Colon (tissue), 2 donors: Measurements from ENCODE around the gene FHOD3.
"Not testable (repeated sequence)": the region's sequence is repeated elsewhere in the genome, so short reads cannot be mapped to it uniquely, and the experiment has no call there.

Experiments
- FAIRE-seq: peaks from 2 replicates; lab custom pipeline; 2012; peaks lifted over from hg19 to GRCh38; lab: Jason Lieb, UNC
- donor health status: control.
- donor health status: control.

The FHOD3 gene

DNA sequence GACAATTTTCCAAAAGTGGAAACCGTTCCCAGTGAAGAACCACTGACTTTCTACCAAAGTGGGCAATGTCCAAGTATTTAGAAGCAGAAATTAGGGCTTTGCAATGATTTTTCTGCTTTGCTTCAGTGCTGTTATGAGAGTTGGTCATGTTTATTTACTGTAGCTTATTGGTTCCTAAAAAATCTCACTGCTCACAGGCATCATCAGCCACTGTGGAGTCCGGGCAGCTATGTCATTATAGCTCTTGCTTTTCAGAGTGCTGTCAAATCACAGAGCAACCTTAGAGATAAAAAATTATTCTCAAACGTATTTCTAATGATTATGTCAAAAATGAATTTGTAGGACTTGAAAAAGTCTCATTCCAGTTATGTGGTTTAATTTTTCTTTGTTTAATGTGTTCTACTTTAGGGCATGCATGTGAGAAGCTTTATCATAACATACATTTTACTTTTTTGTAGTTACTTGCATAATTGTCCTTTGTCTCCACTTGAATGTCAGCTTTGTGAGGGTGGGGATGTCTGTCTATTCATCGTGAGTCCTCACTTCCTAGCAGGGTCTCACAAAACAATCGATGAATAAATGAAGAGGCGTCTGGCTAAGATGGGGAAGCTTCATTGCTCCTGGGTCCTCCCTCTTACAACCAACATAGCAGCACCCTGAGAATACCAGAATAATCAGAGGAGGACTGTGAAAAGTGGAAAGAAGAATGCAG lies 413.7 kb downstream of the FHOD3 start:
- no peak for FAIRE-seq

DNA sequence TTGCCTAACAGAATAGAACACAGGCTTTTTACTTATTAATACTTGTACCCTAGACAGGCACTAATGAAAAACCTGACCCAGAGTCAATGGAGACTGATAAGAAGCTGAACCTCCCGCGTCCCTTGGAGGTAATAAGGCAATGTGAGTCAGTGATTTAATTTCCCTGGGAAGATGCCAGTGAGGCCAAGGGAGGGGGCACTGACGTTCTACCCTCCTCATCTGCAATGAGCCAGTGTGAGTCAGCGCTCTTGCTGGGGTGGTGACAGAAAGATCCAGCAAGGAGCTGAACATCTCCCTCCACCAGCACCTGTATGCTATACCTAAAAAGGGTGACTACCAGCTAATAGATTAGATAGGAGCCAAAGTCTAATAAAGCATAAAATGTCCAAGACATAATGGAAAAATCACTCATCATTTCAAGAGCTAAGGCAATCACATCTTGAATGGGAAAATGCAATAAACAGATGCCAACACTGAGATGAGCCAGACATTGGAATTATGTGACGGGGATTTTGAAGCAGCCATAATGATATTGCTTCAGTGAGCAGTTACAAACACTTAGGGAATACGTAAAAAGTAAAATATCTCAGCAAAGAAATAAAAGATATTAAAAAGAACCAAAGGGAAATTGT lies 414.4 kb downstream of the FHOD3 start:
- no peak for FAIRE-seq

DNA sequence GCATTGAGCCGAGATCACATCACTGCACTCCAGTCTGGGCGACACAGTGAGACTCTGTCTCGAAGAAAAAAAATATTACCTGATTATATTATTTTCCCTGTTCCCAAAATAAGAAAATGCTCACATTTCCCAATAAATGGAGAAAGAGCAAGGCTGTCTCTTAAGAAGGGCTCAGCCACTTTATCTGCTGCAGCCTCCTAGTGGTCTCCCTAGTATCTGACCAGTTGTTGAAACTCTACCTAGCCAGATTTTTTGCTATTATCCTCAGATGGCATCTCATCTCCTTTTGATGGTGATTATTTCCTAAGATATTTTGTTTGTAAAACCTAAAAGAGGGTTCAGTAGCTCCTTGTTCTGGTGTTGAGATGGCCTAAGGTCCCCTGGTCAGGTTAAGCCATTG lies 417.0 kb downstream of the FHOD3 start:
- FAIRE-seq = no peak

DNA sequence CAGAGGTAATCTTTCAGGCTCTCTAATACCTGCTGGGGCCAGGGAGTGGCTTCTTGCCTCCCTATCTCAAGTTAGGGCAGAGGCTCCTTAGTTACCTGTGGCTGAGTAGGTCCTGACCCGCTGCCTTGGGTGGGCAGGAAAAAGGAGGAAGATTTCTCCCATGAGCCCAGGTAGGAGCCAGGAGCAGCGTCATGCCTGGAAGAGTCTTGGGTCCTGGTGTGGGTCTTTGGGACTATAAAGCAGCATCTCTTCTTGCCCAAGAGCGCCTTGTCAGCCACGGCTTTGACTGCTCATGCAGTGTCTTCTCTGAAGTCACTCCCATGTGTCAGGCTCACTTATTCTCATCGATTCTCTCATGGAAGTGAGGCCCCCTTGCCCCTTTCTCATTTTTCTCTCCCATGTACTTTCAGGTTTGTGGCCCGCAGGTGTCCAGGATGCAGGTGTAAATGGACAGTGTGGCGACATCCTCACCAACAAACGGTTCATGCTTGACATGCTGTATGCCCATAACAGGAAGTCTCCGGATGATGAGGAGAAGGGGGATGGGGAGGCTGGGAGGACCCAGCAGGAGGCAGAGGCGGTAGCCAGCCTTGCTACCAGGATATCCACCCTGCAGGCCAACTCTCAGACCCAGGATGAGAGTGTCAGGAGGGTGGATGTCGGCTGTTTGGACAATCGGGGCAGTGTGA lies 420.1 kb downstream of the FHOD3 start:
- FAIRE-seq = no peak

DNA sequence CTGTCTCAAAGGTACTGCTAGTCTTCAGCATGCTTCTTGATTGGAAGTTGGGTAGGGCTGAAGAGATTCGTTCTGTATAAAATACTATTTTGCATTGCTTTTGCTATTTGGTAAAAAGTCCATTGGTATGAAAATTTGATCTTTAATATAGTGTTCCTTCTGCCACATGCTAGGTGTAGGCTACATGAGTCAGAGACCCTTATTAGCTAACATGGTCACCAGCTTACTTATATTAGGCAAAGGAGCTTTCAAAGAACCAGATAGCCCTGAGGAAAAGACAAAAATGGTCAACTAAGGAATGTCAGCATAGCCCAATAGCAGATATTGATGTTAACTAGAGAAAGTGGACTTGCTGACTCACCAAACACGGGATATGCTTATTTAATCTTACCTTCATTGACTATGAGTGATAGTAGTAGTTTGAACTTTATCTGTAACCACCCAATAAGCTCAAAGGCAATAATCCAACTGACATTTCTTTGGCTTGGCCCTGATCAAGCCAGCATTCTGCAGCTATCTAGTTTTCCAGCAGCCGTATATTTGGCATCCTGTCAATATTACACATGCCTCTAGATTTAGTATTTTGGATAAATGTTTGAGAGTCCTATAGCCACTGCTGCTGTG lies 421.3 kb downstream of the FHOD3 start:
- FAIRE-seq = no peak

DNA sequence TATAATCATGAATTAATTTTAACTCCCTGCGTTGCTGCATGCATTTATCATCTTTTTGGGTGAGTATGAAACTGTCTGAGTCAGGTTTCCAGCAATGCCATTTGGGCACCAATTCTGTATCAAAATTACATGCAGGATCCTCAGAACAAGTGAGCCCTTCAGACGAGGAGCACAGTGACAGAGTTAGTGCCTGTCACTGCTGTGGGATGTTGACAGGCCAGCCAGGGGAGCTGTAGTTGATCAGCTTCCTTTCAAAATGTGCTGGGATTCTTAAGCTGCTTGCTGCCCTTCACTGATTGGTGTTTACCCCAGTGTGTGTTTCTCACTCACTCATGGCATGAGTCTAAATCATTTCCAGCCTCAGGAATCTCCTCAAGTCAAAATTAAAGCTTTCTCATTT lies 422.1 kb downstream of the FHOD3 start:
- FAIRE-seq = no peak

DNA sequence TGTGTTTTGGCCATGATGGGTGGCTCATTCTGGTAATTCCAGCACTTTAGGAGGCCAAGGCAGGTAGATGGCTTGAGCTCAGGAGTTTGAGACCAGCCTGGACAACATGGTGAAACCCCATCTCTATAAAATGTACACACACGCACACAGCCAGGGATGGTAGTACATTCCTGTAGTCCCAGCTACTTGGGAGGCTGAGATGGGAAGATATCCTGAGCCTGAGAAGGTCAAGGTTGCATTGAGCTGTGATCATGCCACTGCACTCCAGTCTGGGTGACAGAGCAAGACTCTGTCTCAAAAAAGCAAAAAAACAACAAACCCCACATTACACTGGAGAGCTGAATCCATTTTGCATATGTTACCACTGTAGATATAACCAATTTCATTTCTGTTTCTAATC lies 423.8 kb downstream of the FHOD3 start:
- not testable (repeated sequence) for FAIRE-seq

DNA sequence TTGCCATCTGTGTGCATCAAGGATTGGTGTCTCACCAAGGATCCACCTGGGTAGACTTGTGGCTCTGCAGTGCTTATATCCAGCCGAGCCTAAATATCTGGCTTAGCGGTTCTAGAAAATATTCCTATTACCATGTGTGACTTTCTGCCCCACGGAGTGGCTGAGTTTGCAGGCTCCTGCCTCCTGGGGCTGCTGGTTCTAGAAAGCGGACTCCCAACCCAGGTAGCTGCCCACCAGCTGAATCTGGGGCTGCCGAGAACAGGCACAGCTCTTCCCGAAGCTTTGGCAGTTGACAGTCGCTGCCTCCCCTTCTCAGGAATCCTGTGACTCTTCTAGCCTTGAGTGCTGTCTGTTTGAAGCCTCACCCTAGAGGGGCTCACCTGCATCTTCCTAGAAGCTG lies 426.7 kb downstream of the FHOD3 start:
- FAIRE-seq = no peak

DNA sequence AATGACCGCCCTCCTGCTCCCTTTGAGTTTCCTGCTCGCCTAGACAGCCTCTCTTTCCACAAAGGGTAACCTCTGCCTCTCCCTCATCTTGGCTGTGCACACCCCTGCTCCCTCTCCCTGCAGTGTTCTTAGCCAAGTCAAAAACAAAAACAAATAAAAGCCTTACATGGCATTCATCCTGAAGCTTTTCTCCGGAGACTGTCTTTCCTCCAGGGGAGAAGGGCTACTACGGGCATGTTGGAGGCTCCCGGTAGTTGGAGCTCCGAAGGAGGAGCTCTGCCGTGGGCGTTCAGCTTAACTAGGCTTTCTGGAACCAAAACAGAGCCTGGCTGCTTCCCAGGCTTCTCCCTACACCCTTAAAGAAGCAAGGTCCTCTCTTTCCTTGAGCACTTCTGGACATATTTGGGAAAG lies 427.1 kb downstream of the FHOD3 start:
- FAIRE-seq = no peak

DNA sequence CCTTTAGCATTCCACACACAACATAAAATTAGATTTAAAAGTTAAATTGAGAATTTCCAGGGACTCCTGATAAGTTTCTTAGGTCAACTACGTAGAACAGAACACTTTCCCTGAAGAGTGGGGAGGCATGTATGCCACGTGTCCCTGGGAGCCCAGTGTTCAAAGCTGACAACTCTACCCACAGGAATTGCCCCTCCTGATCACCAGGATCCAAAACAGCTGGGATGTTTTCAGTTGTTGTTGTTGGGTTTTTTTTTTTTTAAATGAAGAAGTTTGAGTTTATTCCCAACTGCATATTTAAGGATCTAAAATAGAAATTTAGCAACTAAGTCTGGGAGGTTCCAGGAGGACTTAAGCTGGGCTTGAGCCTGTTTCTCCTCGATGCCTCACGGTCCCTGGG lies 430.8 kb downstream of the FHOD3 start:
- FAIRE-seq = no peak

DNA sequence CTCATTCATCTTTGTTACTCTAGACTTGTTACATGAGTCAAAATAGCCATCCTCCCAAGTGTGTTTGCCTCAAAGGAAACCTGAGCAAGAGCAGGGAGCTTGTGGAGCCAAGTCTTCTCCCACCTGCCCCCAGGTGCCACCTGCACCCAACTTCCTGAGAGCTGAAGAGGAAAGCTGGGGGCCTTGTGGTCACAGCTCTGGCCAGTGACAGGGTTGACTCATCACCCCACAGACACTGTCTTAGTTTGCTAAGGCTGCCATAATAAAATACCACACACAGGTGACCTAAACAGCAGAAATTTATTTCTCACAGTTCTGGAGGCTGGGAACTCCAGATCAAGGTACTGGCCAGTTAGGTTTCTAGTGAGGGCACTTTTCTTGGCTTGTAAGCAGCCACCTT lies 431.7 kb downstream of the FHOD3 start:
- no peak for FAIRE-seq

DNA sequence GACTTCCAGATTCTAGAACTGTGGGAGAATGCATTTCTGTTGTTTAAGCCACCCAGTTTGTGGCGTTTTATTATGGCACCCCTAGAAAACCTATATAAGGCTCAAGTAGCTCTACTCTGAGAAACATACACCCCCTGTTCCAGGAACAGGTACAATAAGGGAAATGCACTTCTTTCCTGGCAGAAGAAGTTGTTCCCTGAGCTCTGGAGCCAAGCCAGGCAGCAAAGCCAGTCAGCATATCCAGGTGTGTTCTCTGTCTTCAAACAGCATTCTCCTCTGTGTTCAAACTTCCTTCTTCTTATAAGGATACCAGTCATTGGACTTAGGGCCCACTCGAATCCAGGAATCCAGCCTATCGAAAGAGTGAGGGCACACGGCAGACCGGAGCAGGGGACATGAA lies 434.8 kb downstream of the FHOD3 start:
- no peak for FAIRE-seq

DNA sequence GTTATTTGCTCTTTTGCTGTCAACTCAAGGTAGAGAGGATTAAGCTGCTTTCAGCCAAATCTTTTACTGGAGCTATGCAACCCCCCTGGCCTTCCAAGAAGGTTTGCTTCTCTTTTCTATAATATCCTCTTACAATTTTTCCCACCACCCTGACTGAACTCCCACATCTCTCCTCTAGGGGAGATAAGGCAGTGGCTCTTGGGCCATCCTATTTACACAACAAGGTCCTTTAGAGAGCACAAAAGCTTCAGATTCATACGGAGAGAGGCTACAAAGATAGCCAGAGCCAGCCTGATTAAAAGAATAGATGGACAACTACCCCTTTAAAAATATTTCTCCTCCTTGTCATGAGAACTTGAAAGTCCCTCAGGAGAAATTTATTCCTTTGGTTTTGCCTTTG lies 435.6 kb downstream of the FHOD3 start:
- no peak for FAIRE-seq

DNA sequence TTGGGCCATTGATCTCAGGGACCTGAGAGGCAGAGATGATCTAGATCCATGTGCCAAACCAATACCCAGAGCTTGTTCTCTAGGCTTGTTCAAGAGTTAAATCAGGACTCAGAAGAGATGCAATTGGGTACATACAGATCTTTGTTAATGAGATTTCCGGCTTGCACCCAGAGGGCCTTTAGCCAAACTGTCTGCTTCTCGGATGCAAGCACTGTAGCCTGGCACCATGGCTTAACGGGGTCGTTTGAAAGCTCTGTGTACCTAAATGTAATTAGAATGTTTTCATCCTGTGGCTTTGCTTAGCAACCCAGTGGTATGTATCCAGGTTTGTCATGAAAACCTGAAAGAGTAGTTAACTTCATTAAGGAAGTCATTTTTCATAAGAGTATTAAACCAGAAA lies 437.1 kb downstream of the FHOD3 start:
- FAIRE-seq = no peak

DNA sequence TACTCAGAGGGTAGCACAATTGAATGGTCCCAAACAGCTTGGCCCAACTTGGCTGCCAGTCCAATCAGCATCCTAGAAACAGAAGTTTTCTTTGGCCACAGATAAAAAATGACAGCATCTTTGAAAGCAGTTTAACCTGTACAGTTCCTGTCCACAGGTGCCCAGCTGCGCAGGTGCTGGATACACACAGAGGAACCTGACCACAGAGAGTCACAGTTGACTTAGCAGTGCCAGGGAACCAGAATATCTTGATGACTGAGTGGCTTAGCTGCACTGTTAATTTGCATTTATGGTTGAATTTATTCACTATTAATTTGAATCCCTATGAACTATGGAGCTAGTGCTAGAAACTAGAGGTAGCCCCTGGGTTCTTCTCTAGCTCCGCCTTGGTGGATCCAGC lies 437.6 kb downstream of the FHOD3 start:
- FAIRE-seq = no peak

DNA sequence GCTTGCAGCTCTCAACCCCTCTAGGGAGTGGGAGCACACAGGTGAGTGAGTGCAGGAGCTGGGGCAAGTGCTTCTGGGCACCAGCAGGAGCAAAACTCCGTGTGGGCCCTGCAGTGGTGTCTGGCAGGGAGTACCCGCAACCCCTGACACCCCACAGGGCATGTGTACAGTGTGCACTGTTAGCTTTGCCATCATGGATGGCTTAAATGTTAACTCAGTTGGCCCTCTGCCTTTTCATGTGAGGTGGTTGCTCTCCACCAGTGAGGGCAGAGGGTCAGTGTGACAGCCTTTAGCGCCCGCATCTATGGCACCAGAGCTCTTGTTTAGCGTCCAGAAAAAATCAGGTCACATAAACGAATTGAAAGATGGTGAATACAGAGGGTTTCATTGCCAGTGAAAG lies 438.6 kb downstream of the FHOD3 start:
- no peak for FAIRE-seq

DNA sequence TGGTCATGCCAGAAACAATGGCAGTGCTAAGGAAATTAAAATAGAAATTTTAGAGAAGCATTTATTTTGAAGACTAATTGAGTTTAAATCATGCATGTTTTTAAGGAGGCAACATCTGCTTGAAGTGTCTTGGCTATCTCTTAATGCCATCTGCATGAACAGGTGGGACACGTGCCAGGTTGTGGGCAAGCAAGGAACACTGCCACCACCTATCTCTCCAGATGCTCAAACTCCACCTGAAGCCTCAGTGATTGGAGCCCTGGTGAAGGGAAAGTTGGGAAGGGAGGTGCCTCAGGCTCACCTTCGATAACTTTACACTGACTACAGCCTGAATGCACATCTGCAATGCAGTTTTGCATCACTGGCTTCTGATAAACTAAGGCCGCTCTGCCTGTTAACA lies 439.8 kb downstream of the FHOD3 start:
- no peak for FAIRE-seq

DNA sequence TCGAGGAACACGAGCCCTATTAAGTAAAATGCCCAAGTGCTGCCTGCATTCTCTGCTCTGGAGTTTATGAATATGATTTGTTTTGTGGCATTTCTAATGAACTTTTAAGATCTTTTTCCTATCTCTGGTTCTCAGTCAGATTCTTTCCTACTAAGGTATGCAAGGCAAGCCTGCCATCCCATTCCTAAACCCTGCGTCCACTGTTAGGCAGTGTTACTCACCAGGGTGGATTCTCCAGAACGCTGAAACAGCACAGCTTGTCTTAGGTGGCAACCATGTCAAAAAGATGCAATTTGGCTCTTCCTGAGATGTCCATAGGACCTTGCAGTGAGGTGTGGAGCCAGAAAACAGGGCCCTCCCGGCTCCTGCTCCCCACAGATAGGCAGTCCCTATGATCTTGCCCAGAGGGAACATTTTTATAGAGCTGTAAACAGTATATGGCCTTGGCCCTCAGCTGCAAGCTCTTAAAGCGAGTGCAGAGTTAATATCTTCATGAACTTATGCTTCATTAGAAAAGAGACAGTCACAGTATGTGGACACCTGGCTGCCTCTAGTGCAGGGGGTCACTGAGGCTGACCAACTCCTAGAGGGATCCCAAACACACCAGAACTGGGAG lies 446.9 kb downstream of the FHOD3 start:
- no peak for FAIRE-seq

DNA sequence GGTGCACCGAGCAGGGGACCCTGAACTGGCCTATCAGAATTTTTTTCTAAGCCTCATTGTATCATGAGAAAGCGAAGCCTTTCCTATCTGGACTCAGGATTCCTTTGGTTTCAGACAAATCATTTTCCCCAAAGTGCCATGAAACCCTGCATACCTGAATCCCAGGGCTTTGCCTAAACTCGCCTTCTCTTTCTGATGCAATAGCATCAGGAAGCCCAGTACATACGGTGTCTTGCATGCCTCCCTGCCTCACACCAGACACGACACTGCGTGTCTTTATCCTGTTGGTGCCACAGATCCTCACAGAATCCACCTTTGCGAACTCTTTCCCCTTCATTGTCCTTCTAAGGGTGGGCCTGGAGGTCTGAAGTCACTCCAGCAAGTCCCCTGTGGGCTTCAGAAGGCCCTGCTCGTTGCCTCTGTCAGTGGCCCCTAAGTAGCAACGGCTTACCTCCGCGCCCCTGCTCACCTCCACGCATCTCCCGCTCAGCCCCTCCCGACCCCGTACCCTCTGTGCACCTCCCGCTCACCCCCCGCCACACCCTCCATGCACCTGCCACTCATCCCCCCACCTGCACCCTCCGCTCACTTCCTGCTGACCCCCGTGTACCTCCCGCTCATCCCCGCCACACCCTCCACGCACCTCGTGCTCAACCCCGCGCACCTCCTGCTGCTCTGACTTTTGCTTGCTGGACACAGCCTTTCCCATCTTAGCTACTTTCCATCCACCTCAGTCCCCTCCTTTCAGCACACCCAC lies 447.9 kb downstream of the FHOD3 start:
- FAIRE-seq = no peak

DNA sequence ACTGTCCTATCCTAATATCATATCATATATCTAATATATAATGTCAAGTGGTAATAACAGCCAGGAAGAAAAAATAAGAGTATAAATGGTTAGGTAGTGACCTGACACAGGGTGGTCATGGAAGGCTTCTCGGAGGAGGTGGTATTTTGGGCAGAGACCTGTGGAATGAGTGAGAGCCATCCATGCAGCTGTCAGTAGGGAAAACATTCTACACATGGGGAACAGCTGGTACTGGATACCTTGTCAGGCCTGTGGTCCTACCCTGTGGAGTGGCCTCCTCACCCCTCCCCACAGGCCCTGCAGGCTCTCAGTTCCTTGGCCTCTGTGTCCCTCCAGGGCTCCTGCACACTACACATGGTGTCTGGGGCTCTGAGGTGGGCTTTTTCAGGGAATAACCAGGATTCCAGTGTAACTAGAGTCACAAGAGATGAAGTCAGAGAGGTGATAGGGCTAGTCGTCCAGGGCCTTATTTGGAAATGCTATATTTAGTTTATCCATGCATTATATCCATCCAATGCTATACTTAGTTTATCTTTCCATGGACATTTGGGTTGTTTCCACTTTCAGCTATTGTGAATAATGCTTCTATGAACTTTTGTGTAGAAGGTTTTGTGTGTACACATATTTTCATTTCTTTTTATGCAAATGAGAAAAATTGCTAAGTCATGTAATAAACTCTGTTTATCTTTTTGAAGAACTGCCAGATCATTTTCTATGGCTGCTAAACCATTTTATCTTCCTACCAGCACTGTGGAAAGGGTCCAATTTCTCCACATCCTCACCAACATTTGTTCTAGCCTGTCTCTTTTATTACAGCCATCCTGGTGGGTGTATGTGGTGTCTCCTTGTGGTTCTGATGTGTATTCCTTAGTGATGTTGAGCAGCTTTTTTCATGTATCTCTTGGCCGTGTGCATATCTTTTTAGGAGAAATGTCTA lies 455.7 kb downstream of the FHOD3 start:
- no peak for FAIRE-seq

DNA sequence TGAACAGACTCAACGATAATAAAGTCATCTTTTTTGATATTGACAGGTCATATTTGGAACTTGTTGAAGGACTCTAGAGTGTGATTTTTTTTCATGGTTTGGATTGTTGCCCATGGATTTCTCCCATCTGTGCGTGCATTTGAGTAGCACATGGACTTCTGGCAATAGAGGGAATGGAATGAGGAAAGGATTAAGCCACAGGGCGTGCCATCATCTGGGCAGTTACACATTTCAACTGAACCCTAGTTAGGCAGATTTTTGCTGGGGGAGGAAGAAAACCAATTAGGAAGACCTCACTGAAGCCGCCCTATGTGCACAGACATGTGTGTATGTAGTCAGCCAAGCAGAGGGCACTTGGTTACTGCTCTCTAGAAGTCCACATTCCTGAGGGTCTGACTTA lies 458.7 kb downstream of the FHOD3 start:
- no peak for FAIRE-seq
